PFSK-1 (cell line): Measurements from ENCODE around the gene IGF1R.

Source experiments
- FOXP2 ChIP-seq: optimal IDR thresholded peaks from 2 replicates; pipeline ENCODE3; 2011; ENCODE audit warnings: borderline replicate concordance, control low read depth, inconsistent platforms; ENCODE audit not compliant: insufficient read depth; ENCODE audit errors: extremely low read length, extremely low read depth
- POLR2AphosphoS5 ChIP-seq: IDR thresholded peaks from 2 replicates; pipeline ENCODE4 v1.6.1; 2012; ENCODE audit warnings: low read depth, mild to moderate bottlenecking, control low read depth, low read length, moderate library complexity
- REST ChIP-seq, 2 experiments: IDR thresholded peaks; 2 replicates each; pipeline versions ENCODE4 v1.6.1 to v1.8.0; 2011 to 2012; ENCODE audit warnings: low read depth in 2 of 2, low read length in 2 of 2, control low read depth in 1 of 2, inconsistent platforms in 1 of 2, mild to moderate bottlenecking in 1 of 2, moderate library complexity in 1 of 2; ENCODE audit not compliant: insufficient read depth in 1 of 2
- SIN3A ChIP-seq: IDR thresholded peaks from 2 replicates; pipeline ENCODE4 v1.6.1; 2012; ENCODE audit warnings: mild to moderate bottlenecking, low read length, moderate library complexity, borderline replicate concordance; ENCODE audit not compliant: insufficient read depth
- TAF1 ChIP-seq: IDR thresholded peaks from 2 replicates; pipeline ENCODE4 v1.6.1; 2012; ENCODE audit warnings: low read length, control low read depth, borderline replicate concordance; ENCODE audit not compliant: insufficient read depth

Gene IGF1R

DNA sequence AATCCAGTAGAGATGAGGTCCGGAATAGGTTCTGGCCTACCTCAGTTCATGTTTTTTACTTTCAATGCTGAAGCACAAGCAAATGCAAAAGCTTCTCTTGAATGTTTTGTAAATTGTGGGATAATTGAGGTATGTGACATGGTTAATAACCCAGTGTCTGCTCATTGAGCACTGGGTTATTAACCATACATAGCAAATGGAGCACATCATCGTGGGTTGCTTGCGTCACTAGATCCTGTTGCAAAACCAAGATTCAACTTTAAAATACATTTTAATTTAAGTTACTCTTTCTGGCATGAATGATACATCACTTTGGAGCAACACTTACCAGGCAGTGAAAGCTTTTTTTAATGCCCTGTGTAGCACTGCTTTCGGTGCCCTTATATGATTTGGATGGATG lies 165.6 kb downstream of the IGF1R start:
- no peak for TF ChIP-seq SIN3A
- no peak for TF ChIP-seq POLR2AphosphoS5
- no peak for TF ChIP-seq FOXP2
- no peak for TF ChIP-seq REST (IDR thresholded peaks at IDR 0.05; ENCODE audit: insufficient read depth in 1 of 2, low read depth in 2 of 2, low read length in 2 of 2)
- no peak for TF ChIP-seq TAF1

- TF ChIP-seq FOXP2 (no peak), SIN3A (no peak), POLR2AphosphoS5 (no peak), REST (IDR thresholded peaks at IDR 0.05; ENCODE audit: insufficient read depth in 1 of 2, low read depth in 2 of 2, low read length in 2 of 2) (no peak), TAF1 (no peak)
These were observed 166.9 kb downstream of the IGF1R start for GRCh38 chr15:98815207-98815606.

DNA sequence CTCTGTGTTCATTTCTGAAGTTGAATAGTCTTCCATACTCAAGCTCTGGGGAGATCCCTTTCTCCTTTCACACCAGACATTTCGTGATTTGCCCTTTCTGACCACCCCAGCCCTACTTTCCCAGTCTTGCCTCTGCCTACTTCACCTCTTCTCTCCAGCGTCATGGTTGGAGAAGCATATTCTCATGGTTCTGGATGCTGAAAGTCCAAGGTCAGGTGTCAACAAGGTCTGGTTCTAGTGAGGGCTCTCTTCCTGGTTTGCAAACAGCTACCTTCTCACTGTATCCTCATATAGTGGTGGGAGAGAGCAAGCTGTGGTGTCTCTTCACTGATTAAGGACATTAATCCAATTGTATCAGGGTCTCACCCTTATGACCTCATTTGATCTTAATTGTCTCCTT lies 169.4 kb downstream of the IGF1R start:
- no peak for TF ChIP-seq SIN3A
- TF ChIP-seq POLR2AphosphoS5 = no peak
- no peak for TF ChIP-seq REST (IDR thresholded peaks at IDR 0.05; ENCODE audit: insufficient read depth in 1 of 2, low read depth in 2 of 2, low read length in 2 of 2)
- TF ChIP-seq FOXP2 = no peak
- TF ChIP-seq TAF1 = no peak

- TF ChIP-seq TAF1 = no peak
- peak; percentile 48 for TF ChIP-seq POLR2AphosphoS5
These were observed 174.7 kb downstream of the IGF1R start for GRCh38 chr15:98823012-98823458.

GRCh38 chr15:98823616-98824015 lies 175.3 kb downstream of the IGF1R start:
- TF ChIP-seq FOXP2 (no peak), POLR2AphosphoS5 (no peak), SIN3A (no peak), REST (IDR thresholded peaks at IDR 0.05; ENCODE audit: insufficient read depth in 1 of 2, low read depth in 2 of 2, low read length in 2 of 2) (no peak), TAF1 (no peak)

DNA sequence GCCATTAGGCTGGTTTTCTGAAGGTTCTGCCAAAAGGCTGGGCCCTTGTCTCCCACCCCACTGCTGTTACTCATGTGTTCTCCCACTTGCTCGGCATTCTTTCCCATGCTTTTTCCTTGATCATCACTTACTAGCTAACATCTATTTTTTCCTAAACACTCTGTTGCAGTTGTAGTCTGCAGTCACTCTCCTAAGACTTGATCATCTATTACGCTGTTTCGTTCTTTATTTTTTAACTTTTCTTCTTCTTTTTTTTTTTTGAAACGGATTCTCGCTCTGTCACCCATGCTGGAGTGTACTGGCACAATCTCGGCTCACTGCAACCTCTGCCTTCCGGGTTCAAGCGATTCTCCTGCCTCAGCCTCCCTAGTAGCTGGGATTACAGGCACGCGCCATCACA lies 176.3 kb downstream of the IGF1R start:
- no peak for TF ChIP-seq FOXP2
- no peak for TF ChIP-seq TAF1
- TF ChIP-seq SIN3A = no peak
- no peak for TF ChIP-seq POLR2AphosphoS5
- TF ChIP-seq REST (IDR thresholded peaks at IDR 0.05; ENCODE audit: insufficient read depth in 1 of 2, low read depth in 2 of 2, low read length in 2 of 2) = no peak
